Neuron (in vitro differentiated cells): ENCODE data around the gene SAMD4A.
A peak's percentile ranks its signal among the peaks of the same experiment; 100 is the strongest.

Source experiments
- H2AFZ ChIP-seq: one replicate; pipeline ENCODE4 v1.6.1; 2013; ENCODE audit warnings: low read depth, mild to moderate bottlenecking, inconsistent platforms, low read length, moderate library complexity
- H3K27me3 ChIP-seq: one replicate; pipeline ENCODE4 v1.6.1; 2013; ENCODE audit warnings: low read length; ENCODE audit not compliant: insufficient read depth
- H3K36me3 ChIP-seq: one replicate; pipeline ENCODE4 v1.6.1; 2013; ENCODE audit warnings: low read length; ENCODE audit not compliant: insufficient read depth
- H3K4me1 ChIP-seq: one replicate; pipeline ENCODE4 v1.6.1; 2013; ENCODE audit warnings: low read length; ENCODE audit not compliant: insufficient read depth
- H3K4me3 ChIP-seq: 2 replicates; pipeline ENCODE4 v1.5.1; 2013; ENCODE audit warnings: mild to moderate bottlenecking, low read length, moderate library complexity
- H3K9me3 ChIP-seq: one replicate; pipeline ENCODE4 v1.6.1; 2013; ENCODE audit warnings: low read length

Gene SAMD4A

GRCh38 chr14:54762296-54762695 is 195.4 kb downstream of the SAMD4A start:
- H3K36me3 ChIP-seq, result peaks cover 46% of the 10 kb centered on the region

DNA sequence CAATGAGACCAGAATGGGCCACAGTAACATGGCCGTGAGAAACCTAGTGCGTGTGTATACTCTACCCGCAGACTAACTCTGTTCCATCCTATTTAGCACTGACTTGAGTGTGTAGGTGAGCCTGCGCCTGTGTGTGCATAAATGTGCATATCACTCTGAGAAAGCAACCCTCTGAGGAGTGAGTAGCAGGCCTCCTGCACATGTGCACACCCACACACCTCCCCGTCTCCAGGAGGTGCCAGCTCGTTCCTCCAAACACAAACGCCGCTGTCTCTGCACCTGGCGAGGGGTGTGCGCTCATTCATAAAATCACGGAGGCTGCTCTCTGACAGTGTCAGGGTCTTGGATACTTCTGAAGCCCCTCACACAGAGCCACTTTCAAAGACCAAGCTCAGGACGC is 196.8 kb downstream of the SAMD4A start:
- Histone ChIP-seq H3K4me1 (peaks cover 10% of the 10 kb centered on the region), H2AFZ (no peak overlapping the region), H3K27me3 (no peaks in the 10 kb centered on the region), H3K36me3 (peaks cover 56% of the 10 kb centered on the region), H3K9me3 (no peaks in the 10 kb centered on the region), H3K4me3 (no peak overlapping the region)

More at GRCh38 chr14:54762296-54762695, 195.4 kb downstream of the SAMD4A start:
- Histone ChIP-seq H3K4me3 (no peak overlapping the region), H3K27me3 (no peaks in the 10 kb centered on the region), H2AFZ (no peak overlapping the region), H3K9me3 (no peaks in the 10 kb centered on the region), H3K4me1 (peaks cover 10% of the 10 kb centered on the region)

- H2AFZ ChIP-seq, result no peak overlapping the region
- no peaks in the 10 kb centered on the region for H3K27me3 ChIP-seq
- peaks cover 10% of the 10 kb centered on the region for H3K4me1 ChIP-seq
- H3K9me3 ChIP-seq, result no peaks in the 10 kb centered on the region
- H3K4me3 ChIP-seq, result no peak overlapping the region
- H3K36me3 ChIP-seq, result peaks cover 45% of the 10 kb centered on the region
Observed at GRCh38 chr14:54766276-54767138, 199.6 kb downstream of the SAMD4A start.

- Histone ChIP-seq H2AFZ (no peak overlapping the region), H3K4me1 (peaks cover 10% of the 10 kb centered on the region), H3K27me3 (no peaks in the 10 kb centered on the region), H3K9me3 (no peaks in the 10 kb centered on the region), H3K4me3 (no peak overlapping the region), H3K36me3 (peaks cover 42% of the 10 kb centered on the region)
Observed at GRCh38 chr14:54767139-54767431, 200.2 kb downstream of the SAMD4A start.

- H3K9me3 ChIP-seq, result no peaks in the 10 kb centered on the region
- no peak overlapping the region for H3K4me3 ChIP-seq
- H2AFZ ChIP-seq, result no peak overlapping the region
- H3K4me1 ChIP-seq, result peaks cover 11% of the 10 kb centered on the region
- no peaks in the 10 kb centered on the region for H3K27me3 ChIP-seq
- H3K36me3 ChIP-seq, result peaks cover 40% of the 10 kb centered on the region
Observed at GRCh38 chr14:54767450-54767849, 200.5 kb downstream of the SAMD4A start.

DNA sequence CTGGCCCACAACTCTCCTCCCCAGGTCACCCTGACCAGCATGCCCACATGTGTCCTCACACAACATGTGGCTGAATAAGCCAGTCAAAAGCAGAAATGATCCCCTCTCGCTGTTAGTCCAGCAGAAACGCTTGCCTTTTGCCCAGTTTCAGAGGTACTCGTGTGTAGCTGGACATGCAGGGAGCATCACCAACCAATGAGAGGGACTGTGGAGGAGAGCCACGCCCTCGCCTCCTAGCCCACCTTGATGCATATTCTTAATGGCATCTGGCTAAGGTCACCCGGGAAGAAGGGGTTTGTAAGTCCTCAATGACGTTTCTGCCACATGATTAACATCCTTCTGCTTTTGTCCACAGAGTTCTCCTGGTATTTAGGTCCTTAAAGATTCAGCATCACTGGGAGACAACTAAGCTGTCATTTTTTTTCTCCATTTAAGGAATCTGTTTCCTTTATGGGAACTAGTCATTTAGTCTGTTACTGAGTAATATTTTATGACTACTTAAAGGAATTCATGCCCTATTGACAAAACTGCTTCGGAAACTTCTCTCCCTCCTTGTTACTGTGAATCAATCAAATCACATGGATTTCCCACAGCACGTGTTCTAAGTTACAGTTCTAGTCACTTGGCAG is 201.7 kb downstream of the SAMD4A start:
- H3K4me1 ChIP-seq, result peaks cover 13% of the 10 kb centered on the region
- no peaks in the 10 kb centered on the region for H3K9me3 ChIP-seq
- H2AFZ ChIP-seq, result no peak overlapping the region
- no peaks in the 10 kb centered on the region for H3K27me3 ChIP-seq
- peaks cover 39% of the 10 kb centered on the region for H3K36me3 ChIP-seq
- H3K4me3 ChIP-seq, result no peak overlapping the region

- Histone ChIP-seq H3K4me1 (peaks cover 7% of the 10 kb centered on the region), H3K9me3 (no peaks in the 10 kb centered on the region), H3K36me3 (peaks cover 39% of the 10 kb centered on the region), H3K4me3 (no peak overlapping the region), H3K27me3 (no peaks in the 10 kb centered on the region), H2AFZ (no peak overlapping the region)
Observed at GRCh38 chr14:54769951-54770863, 203.3 kb downstream of the SAMD4A start.

DNA sequence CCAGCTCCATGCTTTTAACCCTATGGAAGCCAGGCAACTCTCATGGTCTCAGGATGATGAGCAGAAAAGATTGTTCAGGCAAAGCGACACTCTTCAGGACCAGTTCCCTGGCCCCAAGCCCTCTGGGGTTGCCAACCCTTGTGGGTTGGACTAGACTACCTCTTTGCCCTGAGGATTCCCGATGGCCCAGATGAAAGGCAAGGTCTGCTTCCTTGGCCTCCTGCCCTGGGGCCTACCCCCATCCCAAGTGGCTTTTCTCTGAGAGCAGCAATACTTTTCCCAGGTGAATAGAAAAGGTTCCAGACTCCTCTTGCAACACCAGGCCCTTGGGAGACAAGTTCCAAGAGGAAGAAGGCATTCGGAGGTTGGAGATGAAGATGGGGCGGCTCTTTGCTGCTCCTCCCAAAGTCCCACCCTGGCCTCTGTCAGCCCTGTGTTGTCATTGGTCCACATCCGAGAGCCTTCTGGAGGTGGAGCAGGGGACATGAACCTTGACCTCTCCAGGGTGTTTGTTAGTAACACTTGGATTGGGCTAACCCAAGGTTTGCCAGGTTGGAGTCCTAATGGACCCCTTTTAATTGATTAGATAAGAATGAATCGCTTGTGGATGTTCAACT is 204.6 kb downstream of the SAMD4A start:
- H3K4me3 ChIP-seq, result no peak overlapping the region
- peaks cover 36% of the 10 kb centered on the region for H3K36me3 ChIP-seq
- H3K9me3 ChIP-seq, result no peaks in the 10 kb centered on the region
- no peak overlapping the region for H2AFZ ChIP-seq
- peaks cover 7% of the 10 kb centered on the region for H3K4me1 ChIP-seq
- no peaks in the 10 kb centered on the region for H3K27me3 ChIP-seq

DNA sequence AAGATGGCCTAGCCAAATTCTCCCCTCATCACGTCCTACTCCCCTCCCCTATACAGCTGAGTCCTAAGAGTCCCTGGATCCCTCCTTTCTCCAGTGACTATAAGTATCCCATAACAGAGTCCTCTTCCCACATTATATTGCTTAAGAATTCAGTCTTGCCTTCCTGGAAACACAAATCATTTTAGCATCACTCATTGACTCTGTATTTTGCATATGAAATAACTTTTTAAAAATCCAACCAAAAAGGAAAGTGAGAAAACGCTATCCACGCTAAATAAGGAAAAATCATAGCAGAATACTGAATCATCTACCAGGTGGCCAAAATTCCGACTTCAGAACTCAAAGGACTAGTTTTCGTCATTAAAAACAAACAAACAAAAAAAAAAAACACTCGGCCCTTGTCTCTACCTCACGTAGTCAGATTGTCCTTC is 205.5 kb downstream of the SAMD4A start:
- H3K36me3 ChIP-seq, result peaks cover 30% of the 10 kb centered on the region
- no peaks in the 10 kb centered on the region for H3K27me3 ChIP-seq
- peak overlapping the region; percentile 29 for H2AFZ ChIP-seq
- peaks cover 7% of the 10 kb centered on the region for H3K4me1 ChIP-seq
- no peaks in the 10 kb centered on the region for H3K9me3 ChIP-seq
- no peak overlapping the region for H3K4me3 ChIP-seq

- H3K27me3 ChIP-seq, result no peaks in the 10 kb centered on the region
- peak overlapping the region; percentile 29 for H2AFZ ChIP-seq
- peaks cover 7% of the 10 kb centered on the region for H3K4me1 ChIP-seq
- H3K36me3 ChIP-seq, result peaks cover 23% of the 10 kb centered on the region
- no peak overlapping the region for H3K4me3 ChIP-seq
- H3K9me3 ChIP-seq, result no peaks in the 10 kb centered on the region
Observed at GRCh38 chr14:54773171-54774006, 206.5 kb downstream of the SAMD4A start.

GRCh38 chr14:54774824-54775223 is 207.9 kb downstream of the SAMD4A start:
- H3K4me1 ChIP-seq, result peaks cover 7% of the 10 kb centered on the region
- H3K27me3 ChIP-seq, result no peaks in the 10 kb centered on the region
- peaks cover 28% of the 10 kb centered on the region for H3K36me3 ChIP-seq
- no peaks in the 10 kb centered on the region for H3K9me3 ChIP-seq
- H2AFZ ChIP-seq, result no peak overlapping the region
- H3K4me3 ChIP-seq, result no peak overlapping the region

DNA sequence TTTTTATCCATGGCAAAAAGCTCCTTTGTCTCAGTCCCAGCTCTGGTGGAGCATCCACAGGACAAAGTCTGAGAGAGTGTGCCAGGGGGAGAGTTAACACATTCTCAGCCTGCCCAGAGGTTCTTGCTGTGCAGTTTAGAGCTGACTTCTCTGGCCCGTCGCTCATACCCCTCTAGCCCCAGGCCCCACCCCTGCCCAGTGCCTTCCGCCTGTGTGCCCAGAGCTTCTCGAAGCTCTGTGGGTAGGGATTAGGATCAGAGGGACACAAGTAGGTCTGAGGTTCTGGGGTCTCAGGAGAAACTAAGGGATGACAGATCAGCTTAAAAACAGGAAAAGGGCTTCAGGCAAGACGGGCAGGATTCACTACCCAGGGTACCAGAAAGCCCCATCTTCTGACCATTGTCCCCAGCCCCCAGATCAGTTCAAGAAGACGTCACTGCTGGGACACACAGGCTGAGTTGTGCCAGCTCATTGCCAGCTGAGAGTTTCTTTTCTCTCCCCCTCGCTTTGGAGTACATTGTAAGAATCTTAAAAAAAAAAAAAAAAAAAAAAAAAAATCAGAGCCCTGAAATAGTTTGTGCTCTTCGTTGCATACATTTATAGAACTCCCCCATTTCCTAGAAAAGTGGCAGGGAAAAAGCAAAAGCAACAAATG is 208.7 kb downstream of the SAMD4A start:
- Histone ChIP-seq H3K36me3 (peaks cover 28% of the 10 kb centered on the region), H3K27me3 (no peaks in the 10 kb centered on the region), H3K4me1 (peaks cover 7% of the 10 kb centered on the region), H3K4me3 (no peak overlapping the region), H2AFZ (no peak overlapping the region), H3K9me3 (no peaks in the 10 kb centered on the region)
